ENCODE data around the gene ULBP1. TPM values are rescaled to one million over a fixed set of nuclear protein-coding genes. Genes with fewer than 3 reads are reported as not detected.

ULBP1 gene
- total RNA-seq, 1 donor = 1.7 TPM

GRCh38 chr6:149979293-149979692 lies 15.6 kb downstream of the ULBP1 start:
- H3K4me3 ChIP-seq (ENCODE audit: low read depth, low read length) = no peak overlapping the region
- no peak for DNase-seq (ENCODE audit: low read depth)
- TF ChIP-seq CTCF (IDR thresholded peaks at IDR 0.05; ENCODE audit: insufficient read depth, low read length) = no peak

GRCh38 chr6:149983145-149983544 lies 19.4 kb downstream of the ULBP1 start:
- no peak overlapping the region for H3K4me3 ChIP-seq (ENCODE audit: low read depth, low read length)
- TF ChIP-seq CTCF (IDR thresholded peaks at IDR 0.05; ENCODE audit: insufficient read depth, low read length) = no peak
- no peak for DNase-seq (ENCODE audit: low read depth)

GRCh38 chr6:149984773-149985172 lies 21.0 kb downstream of the ULBP1 start:
- TF ChIP-seq CTCF (IDR thresholded peaks at IDR 0.05; ENCODE audit: insufficient read depth, low read length) = no peak
- no peak for DNase-seq (ENCODE audit: low read depth)
- no peak overlapping the region for H3K4me3 ChIP-seq (ENCODE audit: low read depth, low read length)

GRCh38 chr6:149985481-149985937 lies 21.8 kb downstream of the ULBP1 start:
- TF ChIP-seq CTCF (IDR thresholded peaks at IDR 0.05; ENCODE audit: insufficient read depth, low read length) = no peak
- H3K4me3 ChIP-seq (ENCODE audit: low read depth, low read length) = no peak overlapping the region
- DNase-seq (ENCODE audit: low read depth) = no peak

GRCh38 chr6:149987602-149988107 lies 23.9 kb downstream of the ULBP1 start:
- no peak for DNase-seq (ENCODE audit: low read depth)
- TF ChIP-seq CTCF (IDR thresholded peaks at IDR 0.05; ENCODE audit: insufficient read depth, low read length) = no peak
- H3K4me3 ChIP-seq (ENCODE audit: low read depth, low read length) = no peak overlapping the region

- no peak for DNase-seq (ENCODE audit: low read depth)
- no peak overlapping the region for H3K4me3 ChIP-seq (ENCODE audit: low read depth, low read length)
- no peak for TF ChIP-seq CTCF (IDR thresholded peaks at IDR 0.05; ENCODE audit: insufficient read depth, low read length)
Measured at GRCh38 chr6:149988550-149989346, 25.0 kb downstream of the ULBP1 start.

Data from fibroblast of the aortic adventitia (primary cell).